Endothelial cell of umbilical vein (primary cell): ENCODE data around the gene STAT5A. TPM values are rescaled to one million over a fixed set of nuclear protein-coding genes. Genes with fewer than 3 reads are reported as not detected.

Source experiments
- BruUV-seq: library from RNA; stranded (reverse); fragments of 400-500 nt; replicated peaks from 2 replicates; lab custom pipeline; 2021; lab: Mats Ljungman, UMichigan
- CTCF ChIA-PET: fragments of 300-600, 350-600 bp; sonication (Branson Sonifier 250); formaldehyde crosslinking; loops from one replicate; lab custom pipeline; 2021; ENCODE audit warnings: antibody characterized with exemption, inconsistent platforms; lab: Charles Lee
- POLR2A ChIA-PET: fragments of 300-600, 350-600 bp; sonication (Branson Sonifier 250); formaldehyde crosslinking; loops from one replicate; lab custom pipeline; 2021; ENCODE audit warnings: antibody characterized with exemption, inconsistent platforms; lab: Charles Lee
- DNase-seq: peaks from one replicate; pipeline ENCODE4 v3.0.0-alpha.2; 2011; ENCODE audit warnings: low read depth, low spot score
- FAIRE-seq: peaks from 2 replicates; lab custom pipeline; 2011; peaks lifted over from hg19 to GRCh38; lab: Jason Lieb, UNC
- H2AFZ ChIP-seq: 2 replicates; pipeline ENCODE4 v1.6.0; 2012; ENCODE audit warnings: low read depth, low read length, control low read depth, inconsistent platforms
- H3K27ac ChIP-seq: 2 replicates; pipeline ENCODE4 v1.5.1; 2011; ENCODE audit warnings: low read depth, mild to moderate bottlenecking, control low read depth, low read length, moderate library complexity; ENCODE audit not compliant: insufficient read depth
- H3K27me3 ChIP-seq, 2 experiments: 2 replicates each; pipeline versions ENCODE4 v1.6.0 to v1.6.1; 2011; ENCODE audit warnings: low read length in 2 of 2, mixed read lengths in 1 of 2; ENCODE audit not compliant: control insufficient read depth in 2 of 2, insufficient read depth in 2 of 2
- H3K36me3 ChIP-seq, 2 experiments: 2 replicates in 1 of 2; 3 replicates in 1 of 2; pipeline ENCODE4 v1.5.1; 2011; ENCODE audit warnings: low read length in 2 of 2, mild to moderate bottlenecking in 1 of 2, moderate library complexity in 1 of 2; ENCODE audit not compliant: control insufficient read depth in 2 of 2, insufficient read depth in 2 of 2; ENCODE audit errors: extremely low read depth in 1 of 2
- H3K4me1 ChIP-seq: 3 replicates; pipeline ENCODE4 v1.5.1; 2011; ENCODE audit warnings: mild to moderate bottlenecking, low read length; ENCODE audit not compliant: control insufficient read depth, insufficient read depth; ENCODE audit errors: extremely low read depth
- H3K4me2 ChIP-seq: 2 replicates; pipeline ENCODE4 v1.6.1; 2011; ENCODE audit warnings: low read length, control low read depth, mixed read lengths; ENCODE audit not compliant: insufficient read depth
- H3K4me3 ChIP-seq, 3 experiments: fragments of 200-600 bp in 1 of 3; sonication (generic), shearing (Covaris generic) in 1 of 3; replicated peaks in 1 of 3; 2 replicates each; pipeline ENCODE4 v1.5.1; 2011 to 2016; ENCODE audit warnings: control low read depth in 3 of 3, low read length in 3 of 3, mild to moderate bottlenecking in 2 of 3, inconsistent platforms in 1 of 3, low read depth in 1 of 3, moderate library complexity in 1 of 3; ENCODE audit not compliant: insufficient read depth in 1 of 3
- H3K79me2 ChIP-seq: 2 replicates; pipeline ENCODE4 v1.6.0; 2012; ENCODE audit warnings: low read length, inconsistent platforms; ENCODE audit not compliant: control insufficient read depth, insufficient read depth
- H3K9ac ChIP-seq: replicated peaks from 2 replicates; pipeline ENCODE3; 2011; ENCODE audit warnings: low read length, control low read depth; ENCODE audit not compliant: insufficient read depth; ENCODE audit errors: extremely low read depth
- H3K9me1 ChIP-seq: replicated peaks from 3 replicates; pipeline ENCODE4 v1.6.0; 2011; ENCODE audit warnings: mild to moderate bottlenecking, low read length; ENCODE audit not compliant: control insufficient read depth, insufficient read depth; ENCODE audit errors: extremely low read depth
- H3K9me3 ChIP-seq: replicated peaks from 2 replicates; pipeline ENCODE4 v1.5.1; 2012; ENCODE audit warnings: low read length, inconsistent platforms; ENCODE audit not compliant: control insufficient read depth, insufficient read depth
- H4K20me1 ChIP-seq: replicated peaks from 2 replicates; pipeline ENCODE3; 2011; ENCODE audit warnings: mild to moderate bottlenecking, low read length; ENCODE audit not compliant: control insufficient read depth, insufficient read depth; ENCODE audit errors: extremely low read depth
- CTCF ChIP-seq, 2 donors: IDR thresholded peaks; 1 replicate in 1 of 2; 2 replicates in 1 of 2; pipeline ENCODE4 v1.5.1; 2011; ENCODE audit warnings: low read length in 2 of 2, mild to moderate bottlenecking in 2 of 2, moderate library complexity in 2 of 2, control low read depth in 1 of 2, inconsistent platforms in 1 of 2, low read depth in 1 of 2; ENCODE audit not compliant: insufficient read depth in 1 of 2; ENCODE audit errors: extremely low read depth in 1 of 2
- EZH2 ChIP-seq: IDR thresholded peaks from 2 replicates; pipeline ENCODE4 v1.6.1; 2012; ENCODE audit warnings: borderline replicate concordance, low read depth, mild to moderate bottlenecking, moderate library complexity, low read length, inconsistent platforms; ENCODE audit not compliant: severe bottlenecking
- FOS ChIP-seq: IDR thresholded peaks from 2 replicates; pipeline ENCODE4 v1.6.1; 2011; ENCODE audit warnings: mild to moderate bottlenecking, low read length, moderate library complexity, borderline replicate concordance; ENCODE audit not compliant: insufficient read depth
- GATA2 ChIP-seq: IDR thresholded peaks from 2 replicates; pipeline ENCODE4 v1.7.0; 2011; ENCODE audit warnings: low read depth, mild to moderate bottlenecking, moderate library complexity, mixed read lengths, low read length; ENCODE audit not compliant: insufficient read length, insufficient read depth
- JUN ChIP-seq: IDR thresholded peaks from 2 replicates; pipeline ENCODE4 v1.6.1; 2011; ENCODE audit warnings: borderline replicate concordance, low read depth; ENCODE audit not compliant: insufficient read length, insufficient read depth
- MAX ChIP-seq: IDR thresholded peaks from 2 replicates; pipeline ENCODE4 v1.6.1; 2011; ENCODE audit not compliant: insufficient read depth, insufficient read length
- MYC ChIP-seq: IDR thresholded peaks from one replicate; pipeline ENCODE4 v1.6.1; 2011; ENCODE audit warnings: mild to moderate bottlenecking, low read depth, low read length
- POLR2A ChIP-seq: IDR thresholded peaks from 2 replicates; pipeline ENCODE4 v1.6.1; 2012; ENCODE audit warnings: low read depth, mild to moderate bottlenecking, control low read depth, low read length
- POLR2AphosphoS5 ChIP-seq: IDR thresholded peaks from 2 replicates; pipeline ENCODE4 v1.6.1; 2012; ENCODE audit warnings: low read depth, mild to moderate bottlenecking, control low read depth, low read length, moderate library complexity; ENCODE audit not compliant: insufficient read depth
- dilution Hi-C: fragments of 300-500 bp; cut with MboI; formaldehyde crosslinking; loops from one replicate; pipeline ENCODE4 v1.15.0; 2019; ENCODE audit warnings: low sequenced_read_pairs; ENCODE audit not compliant: extremely low pct_ligation_motif_present
- intact Hi-C: fragments of 100-400 bp; cut with micrococcal nuclease; formaldehyde crosslinking; loops from one replicate; pipeline ENCODE4 v1.10.0; 2022
- polyA plus RNA-seq, 4 experiments: library from polyadenylated mRNA; depleted of rRNA in 3 of 4; stranded (reverse) in 3 of 4; unstranded in 1 of 4; fragments of >200 nt; gene quantifications; 2 replicates each; pipeline versions ENCODE4 v1.2.1 to v1.2.3, GENCODE V29; 2011 to 2012; ENCODE audit warnings: missing spikeins in 1 of 4
- total RNA-seq: library from RNA; stranded (reverse); gene quantifications from 2 replicates; pipeline ENCODE4 v1.2.3, GENCODE V29; 2021

STAT5A gene
- total and polyA plus RNA-seq, 2 donors (not counting 3 experiments of a cell fraction or from before 2014, with no cell fraction given), result 18.0 to 23.4 TPM

DNA sequence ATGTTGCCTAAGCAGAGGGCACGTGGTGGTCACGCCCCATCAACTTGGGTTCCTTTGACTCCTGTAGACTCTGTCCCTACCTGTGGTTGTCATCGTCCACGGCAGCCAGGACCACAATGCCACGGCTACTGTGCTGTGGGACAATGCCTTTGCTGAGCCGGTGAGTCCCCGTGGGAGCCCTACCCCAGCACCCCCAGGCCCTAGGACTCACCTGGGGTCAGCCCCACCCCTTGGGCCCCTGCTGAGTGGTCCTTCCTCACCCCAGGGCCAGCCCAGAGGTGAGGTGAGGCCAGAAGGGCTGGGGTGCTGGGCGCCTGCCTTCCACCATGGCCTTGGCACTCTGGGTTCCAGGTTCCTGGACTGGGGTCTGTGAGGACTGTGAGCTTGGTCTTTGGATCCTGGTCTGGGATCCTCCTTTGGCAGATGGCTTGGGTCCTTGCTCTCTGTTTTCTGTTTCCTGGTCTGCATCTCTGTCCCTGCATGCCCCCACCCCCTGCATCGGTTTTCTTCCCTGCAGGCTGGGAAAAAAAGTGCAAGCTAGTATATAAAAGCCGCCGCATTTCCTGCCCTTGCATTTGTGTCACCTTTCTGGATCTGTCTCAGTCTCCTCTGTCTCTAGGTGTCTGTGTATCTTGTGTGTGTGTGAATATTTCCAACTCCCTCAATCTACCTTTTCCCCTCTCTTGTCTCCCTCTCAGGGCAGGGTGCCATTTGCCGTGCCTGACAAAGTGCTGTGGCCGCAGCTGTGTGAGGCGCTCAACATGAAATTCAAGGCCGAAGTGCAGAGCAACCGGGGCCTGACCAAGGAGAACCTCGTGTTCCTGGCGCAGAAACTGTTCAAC, 17.5 kb downstream of the STAT5A start:
- POLR2A ChIA-PET, result no interaction called here
- dilution Hi-C loops, result no loop called here
- Histone ChIP-seq H2AFZ (no peak overlapping the region), H3K36me3 (peaks cover 0 to 18% of the 10 kb centered on the region in 2 experiments), H3K27me3 (no peaks in the 10 kb centered on the region), H3K79me2 (no peaks in the 10 kb centered on the region), H3K9me3 (no peaks in the 10 kb centered on the region), H3K27ac (no peak overlapping the region), H3K4me1 (no peaks in the 10 kb centered on the region), H3K4me2 (no peak overlapping the region), H3K9ac (no peak overlapping the region), H3K4me3 (no peak overlapping the region), H3K9me1 (no peaks in the 10 kb centered on the region), H4K20me1 (no peaks in the 10 kb centered on the region)
- CTCF ChIA-PET, result no interaction called here
- no TSS peak for BruUV-seq
- TF ChIP-seq CTCF (IDR thresholded peaks at IDR 0.05; ENCODE audit: extremely low read depth in 1 of 2, insufficient read depth in 1 of 2, low read depth in 1 of 2, low read length in 2 of 2) (no peak), MYC (no peak), POLR2A (no peak)
- DNase-seq, result no peak
- intact Hi-C loops, result no loop called here
- FAIRE-seq, result no peak

GRCh38 chr17:42306385-42306667, 18.0 kb downstream of the STAT5A start:
- dilution Hi-C loops (no loop called here), intact Hi-C loops (no loop called here)
- Histone ChIP-seq H4K20me1 (no peaks in the 10 kb centered on the region), H2AFZ (no peak overlapping the region), H3K36me3 (peaks cover 0 to 15% of the 10 kb centered on the region in 2 experiments), H3K9me3 (no peaks in the 10 kb centered on the region), H3K4me3 (no peak overlapping the region), H3K4me2 (no peak overlapping the region), H3K27me3 (no peaks in the 10 kb centered on the region), H3K79me2 (no peaks in the 10 kb centered on the region), H3K9me1 (no peaks in the 10 kb centered on the region), H3K9ac (no peak overlapping the region), H3K4me1 (no peaks in the 10 kb centered on the region), H3K27ac (no peak overlapping the region)
- CTCF ChIA-PET, result no interaction called here
- DNase-seq (no peak), FAIRE-seq (no peak)
- POLR2A ChIA-PET, result no interaction called here
- no peak for TF ChIP-seq POLR2A
- no peak for TF ChIP-seq JUN
- TF ChIP-seq GATA2, result no peak
- no peak for TF ChIP-seq MYC
- TF ChIP-seq MAX, result no peak
- no peak for TF ChIP-seq POLR2AphosphoS5
- TF ChIP-seq FOS, result no peak
- TF ChIP-seq EZH2, result no peak
- TF ChIP-seq CTCF (IDR thresholded peaks at IDR 0.05; ENCODE audit: extremely low read depth in 1 of 2, insufficient read depth in 1 of 2, low read depth in 1 of 2, low read length in 2 of 2), result no peak
- BruUV-seq, result no TSS peak
